HG03175 (cell line): ENCODE results near the gene PTTG1.

Experiments used
- ATAC-seq: cut with Tn5 transposase; IDR thresholded peaks from one replicate; pipeline ENCODE4 v1.9.1; 2021; ENCODE audit warnings: mild to moderate bottlenecking, moderate library complexity; ENCODE audit not compliant: unreplicated experiment

The PTTG1 gene

GRCh38 chr5:160452795-160453194, 31.1 kb downstream of the PTTG1 start:
- no peak for ATAC-seq

DNA sequence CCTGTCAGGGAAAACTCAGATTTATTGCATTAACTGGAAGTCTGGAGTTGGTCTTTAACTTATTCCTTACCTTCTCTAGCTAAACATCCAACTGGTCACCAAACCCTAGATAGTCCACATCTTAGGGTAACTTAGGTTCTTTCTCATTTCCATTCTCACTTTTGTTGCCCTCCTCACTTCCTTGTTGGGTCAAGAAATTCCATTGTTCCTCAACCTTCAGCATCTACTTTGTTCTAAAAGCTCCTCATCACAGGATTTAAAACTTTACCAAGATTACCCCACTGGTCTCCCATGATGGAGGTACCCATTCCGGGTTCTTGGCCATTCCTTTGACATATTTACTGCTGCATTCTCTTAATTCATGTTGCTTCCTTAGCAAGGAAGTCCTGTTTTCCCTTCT, 32.1 kb downstream of the PTTG1 start:
- no peak for ATAC-seq

GRCh38 chr5:160455600-160455999, 33.9 kb downstream of the PTTG1 start:
- ATAC-seq = no peak

GRCh38 chr5:160456480-160457177, 35.0 kb downstream of the PTTG1 start:
- ATAC-seq = no peak

- ATAC-seq = no peak
Measured at GRCh38 chr5:160457252-160457651, 35.6 kb downstream of the PTTG1 start.

DNA sequence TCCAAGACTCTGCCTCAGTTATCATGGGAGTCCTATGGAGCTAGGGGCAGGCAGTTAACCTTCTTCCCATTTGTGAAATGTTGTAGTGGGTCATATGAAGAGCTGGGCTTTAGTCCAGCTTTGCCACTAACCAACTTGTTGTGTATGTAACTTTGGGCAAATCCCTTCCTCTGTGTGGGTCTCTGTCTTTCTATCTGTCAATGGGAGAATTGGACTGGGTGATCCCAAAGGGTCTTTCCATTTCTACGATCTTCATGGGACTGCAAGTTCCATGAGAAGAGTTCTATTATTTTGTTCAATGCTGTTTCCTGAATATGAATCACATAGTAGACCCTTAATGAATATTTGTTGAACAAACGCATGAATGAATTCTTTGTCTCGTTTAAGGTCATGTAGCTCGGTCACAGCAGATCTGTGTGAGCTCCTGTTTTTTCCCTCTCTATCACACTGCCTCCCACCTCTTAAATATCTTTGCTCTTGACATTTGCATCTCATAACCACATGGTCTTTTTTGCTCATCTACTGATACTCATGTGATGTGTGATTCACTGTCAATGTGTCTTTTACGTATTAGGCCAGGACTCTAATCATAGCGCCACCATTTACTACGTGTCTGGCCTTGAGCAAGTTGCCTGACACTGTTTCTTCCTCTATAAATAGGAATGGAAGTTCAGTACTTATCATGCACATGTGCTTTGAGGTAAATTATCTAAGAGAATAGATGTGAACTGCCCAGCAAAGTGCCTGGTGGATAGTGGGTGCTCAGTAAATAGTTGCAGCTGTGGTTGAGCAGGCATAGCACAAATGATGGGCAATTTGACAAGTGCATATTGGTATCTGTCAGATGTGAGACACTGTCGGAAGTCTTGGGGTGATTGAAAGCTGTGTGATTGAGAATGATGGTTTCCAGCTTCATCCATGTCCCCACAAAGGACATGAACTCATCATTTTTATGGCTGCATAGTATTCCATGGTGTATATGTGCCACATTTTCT, 37.4 kb downstream of the PTTG1 start:
- ATAC-seq = peak; percentile 59

- no peak for ATAC-seq
Measured at GRCh38 chr5:160460377-160461049, 38.9 kb downstream of the PTTG1 start.

- no peak for ATAC-seq
Measured at GRCh38 chr5:160461378-160461777, 39.7 kb downstream of the PTTG1 start.

DNA sequence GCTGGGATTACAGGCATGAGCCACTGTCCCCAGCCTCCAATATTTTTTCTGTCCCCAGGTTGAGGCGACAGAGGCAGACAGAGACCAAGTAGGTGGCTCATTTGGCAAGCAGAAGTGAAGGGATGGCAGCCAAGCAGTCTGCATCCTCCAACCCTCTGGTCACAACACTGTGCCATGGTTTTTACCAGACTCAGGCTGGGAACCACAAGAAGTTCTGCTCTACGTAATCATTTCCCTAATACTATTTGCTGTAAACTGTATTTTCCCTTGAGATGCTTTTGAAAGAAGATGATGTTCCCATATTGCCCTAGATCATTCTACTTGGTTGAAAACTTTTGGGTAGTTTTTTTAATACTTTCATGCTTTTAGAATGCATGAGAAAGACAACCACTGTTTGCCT, 40.5 kb downstream of the PTTG1 start:
- no peak for ATAC-seq

GRCh38 chr5:160463227-160463626, 41.6 kb downstream of the PTTG1 start:
- no peak for ATAC-seq

DNA sequence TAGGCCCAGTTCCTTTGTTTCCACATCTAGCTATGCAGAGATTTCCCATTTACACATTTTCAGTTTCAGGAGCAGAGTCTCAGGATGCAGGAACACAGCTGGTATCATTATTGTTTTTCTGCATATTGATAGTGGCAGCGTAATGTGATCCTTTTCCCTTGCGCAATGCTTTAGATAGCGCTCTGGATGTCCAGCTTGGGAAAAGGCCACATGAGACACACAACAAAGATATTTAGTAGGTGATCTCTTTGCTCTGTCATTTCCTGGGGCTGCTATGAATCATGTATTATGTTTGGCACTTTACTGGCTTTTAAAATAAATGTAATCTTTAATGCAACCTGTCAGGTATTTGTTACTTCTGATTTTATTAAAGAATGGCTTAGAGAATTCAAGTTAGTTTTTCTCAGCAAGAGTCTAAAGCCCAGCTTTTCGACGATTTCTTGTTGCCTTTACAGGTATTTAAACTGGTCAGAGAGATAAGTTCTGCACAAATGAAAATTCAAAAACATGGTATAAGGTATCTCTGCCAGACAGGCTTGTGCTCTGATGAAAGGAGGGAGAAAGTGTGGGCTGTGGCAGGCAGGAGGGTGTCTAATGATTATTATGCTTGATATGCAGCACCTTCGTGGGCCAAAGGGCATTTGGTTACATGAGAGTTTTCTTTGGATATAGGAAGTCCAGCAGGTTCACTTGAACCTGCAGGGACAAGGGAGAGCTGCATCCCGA, 42.2 kb downstream of the PTTG1 start:
- no peak for ATAC-seq

DNA sequence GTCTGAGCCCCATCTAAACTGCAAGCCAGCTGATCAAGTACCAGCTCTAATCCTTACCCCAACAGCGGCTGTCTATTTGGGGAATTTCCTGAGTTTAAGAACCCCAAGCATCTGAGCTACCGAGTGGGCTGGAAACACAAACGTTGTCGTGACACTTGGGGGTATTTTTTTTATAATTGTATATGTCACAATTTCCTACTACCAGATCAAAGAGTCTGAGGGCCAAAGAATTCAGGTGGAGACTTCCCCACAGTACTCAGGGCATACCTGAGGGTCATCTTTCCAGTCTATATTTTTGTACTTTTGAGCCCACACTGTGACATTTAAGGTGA, 42.8 kb downstream of the PTTG1 start:
- ATAC-seq = no peak

- no peak for ATAC-seq
Measured at GRCh38 chr5:160466116-160466515, 44.5 kb downstream of the PTTG1 start.

GRCh38 chr5:160466889-160467554, 45.4 kb downstream of the PTTG1 start:
- ATAC-seq = peak; percentile 12

DNA sequence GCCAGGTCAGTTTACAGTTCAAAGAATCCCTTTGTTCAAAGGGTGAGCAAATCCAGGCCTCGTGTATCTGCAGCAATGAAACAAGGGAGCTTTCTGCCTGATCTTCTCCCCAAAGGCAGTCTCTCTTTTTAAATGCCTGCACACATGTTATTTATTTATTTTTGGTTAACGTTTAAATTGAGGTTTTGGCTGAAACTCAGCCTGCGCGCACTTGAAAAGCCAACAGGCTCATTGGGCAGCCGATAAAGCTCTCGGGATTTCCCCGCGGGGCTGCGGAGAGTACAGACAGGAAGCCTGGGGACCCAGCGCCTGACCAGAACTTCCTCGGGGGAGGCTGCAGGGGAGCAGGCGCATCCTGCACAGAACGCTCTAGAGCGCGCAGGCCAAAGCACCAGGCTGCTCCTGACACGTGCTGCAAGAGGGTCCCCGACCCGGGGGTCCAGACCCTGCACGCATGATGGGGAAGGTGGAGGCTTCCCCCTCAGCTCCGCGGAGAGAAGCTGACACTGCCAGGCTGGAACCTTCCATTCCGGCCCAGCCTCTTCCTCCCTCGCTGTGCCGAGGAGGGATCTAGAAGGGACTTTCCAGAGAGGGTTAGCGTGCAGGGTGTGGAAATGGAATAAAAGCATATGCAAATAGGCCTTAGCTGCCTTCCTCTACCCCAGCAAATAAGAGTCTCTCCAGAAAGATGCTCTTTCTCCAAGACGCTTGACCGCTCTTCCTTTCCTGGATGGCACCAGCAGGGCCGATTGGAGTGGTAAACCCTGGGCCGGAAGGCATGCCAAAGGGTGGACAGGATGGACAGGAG, 46.1 kb downstream of the PTTG1 start:
- peak; percentile 94 for ATAC-seq

DNA sequence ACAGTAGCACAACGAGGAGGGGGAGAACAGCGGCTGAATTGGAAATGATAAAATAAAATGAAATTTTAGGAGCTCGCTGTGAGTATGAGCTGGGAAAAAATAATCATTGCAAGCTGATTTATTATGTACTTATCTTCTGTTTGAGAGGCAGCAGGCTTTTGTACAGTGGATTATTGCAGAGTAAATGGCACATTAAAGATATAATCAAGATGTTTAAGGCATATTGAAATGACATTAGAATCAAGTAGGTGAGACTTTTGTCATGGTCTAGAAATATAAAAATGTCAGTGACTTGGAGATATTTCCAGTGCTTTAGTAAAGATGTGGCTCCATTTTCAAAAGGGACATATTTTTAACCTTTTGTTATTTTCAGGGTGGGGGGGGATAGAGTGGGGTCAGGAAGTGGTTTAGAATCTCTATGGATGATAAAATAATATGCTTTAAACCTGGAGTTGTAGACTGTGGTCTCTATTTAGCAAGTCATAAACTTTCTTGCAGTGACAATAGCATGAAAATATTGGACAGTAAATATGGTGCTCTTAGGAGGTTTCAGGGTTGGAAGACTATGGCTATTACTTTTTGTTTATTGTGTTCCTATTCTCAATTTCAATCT, 46.8 kb downstream of the PTTG1 start:
- no peak for ATAC-seq

DNA sequence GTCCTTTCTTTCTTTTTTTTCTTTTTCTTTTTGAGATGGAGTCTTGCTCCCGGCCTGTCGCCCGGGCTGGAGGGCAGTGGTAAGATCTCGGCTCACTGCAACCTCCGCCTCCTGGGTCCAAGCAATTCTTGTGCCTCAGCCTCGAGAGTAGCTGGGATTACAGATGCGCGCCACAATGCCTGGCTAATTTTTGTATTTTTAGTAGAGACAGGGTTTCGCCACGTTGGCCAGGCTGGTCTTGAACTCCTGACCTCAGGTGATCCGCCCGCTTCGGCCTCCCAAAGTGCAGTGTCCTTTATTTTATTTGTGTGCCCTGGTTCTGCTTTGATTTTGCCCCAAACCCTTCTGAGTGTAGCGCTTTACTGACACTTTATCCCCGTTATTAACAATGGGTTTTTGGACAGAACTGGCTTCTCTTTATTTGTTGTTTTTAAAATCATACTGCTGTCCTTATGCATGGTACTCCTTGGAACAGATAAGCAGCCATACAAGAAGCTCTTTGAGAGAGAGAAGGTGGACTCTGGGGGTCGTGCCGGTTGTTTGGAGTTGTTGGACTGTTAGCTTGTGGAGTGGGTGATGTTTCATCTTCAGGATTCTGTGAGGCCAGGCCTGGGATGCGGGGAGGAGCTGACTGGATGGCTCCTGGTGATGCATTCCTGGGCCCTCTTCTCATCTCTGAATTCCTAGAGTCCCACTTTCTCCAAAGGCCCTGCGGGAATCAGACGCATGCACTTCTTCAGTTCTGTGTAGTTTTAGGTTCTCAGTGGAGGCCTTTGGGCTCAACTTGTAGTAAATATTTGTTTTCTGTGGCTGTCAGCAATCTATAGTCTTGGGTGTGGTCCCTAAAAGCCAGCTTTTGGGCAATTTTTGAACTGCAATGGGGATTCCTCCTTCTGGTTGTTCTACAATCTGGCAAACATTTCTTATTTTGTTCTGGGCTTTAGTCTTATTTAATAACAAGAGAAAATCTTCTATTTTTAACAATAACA, 47.8 kb downstream of the PTTG1 start:
- no peak for ATAC-seq
